ENCODE measurements around the gene MIDN.
"Not testable (repeated sequence)": the region's sequence is repeated elsewhere in the genome, so short reads cannot be mapped to it uniquely, and the experiment has no call there.

MIDN gene

GRCh38 chr19:1248139-1248785 is at the start of gene MIDN:
TSS of gene MIDN (plus strand) at chr19:1248583. CDS start at chr19:1250297, 1,714 bp downstream.
- DNase-seq: no peak

GRCh38 chr19:1199531-1199930 is 48.9 kb upstream of the MIDN start:
- no peak for DNase-seq

GRCh38 chr19:1200614-1201013 is 47.8 kb upstream of the MIDN start:
- not testable (repeated sequence) for DNase-seq

- DNase-seq: peak; percentile 99
Measured at GRCh38 chr19:1205114-1206099, 43.0 kb upstream of the MIDN start, which contains the start of gene STK11. TSS of gene STK11 (plus strand) at chr19:1205778. CDS start at chr19:1206914, 1,136 bp downstream.

- DNase-seq: peak; percentile 25
Measured at GRCh38 chr19:1206150-1206863, 42.1 kb upstream of the MIDN start.

DNA sequence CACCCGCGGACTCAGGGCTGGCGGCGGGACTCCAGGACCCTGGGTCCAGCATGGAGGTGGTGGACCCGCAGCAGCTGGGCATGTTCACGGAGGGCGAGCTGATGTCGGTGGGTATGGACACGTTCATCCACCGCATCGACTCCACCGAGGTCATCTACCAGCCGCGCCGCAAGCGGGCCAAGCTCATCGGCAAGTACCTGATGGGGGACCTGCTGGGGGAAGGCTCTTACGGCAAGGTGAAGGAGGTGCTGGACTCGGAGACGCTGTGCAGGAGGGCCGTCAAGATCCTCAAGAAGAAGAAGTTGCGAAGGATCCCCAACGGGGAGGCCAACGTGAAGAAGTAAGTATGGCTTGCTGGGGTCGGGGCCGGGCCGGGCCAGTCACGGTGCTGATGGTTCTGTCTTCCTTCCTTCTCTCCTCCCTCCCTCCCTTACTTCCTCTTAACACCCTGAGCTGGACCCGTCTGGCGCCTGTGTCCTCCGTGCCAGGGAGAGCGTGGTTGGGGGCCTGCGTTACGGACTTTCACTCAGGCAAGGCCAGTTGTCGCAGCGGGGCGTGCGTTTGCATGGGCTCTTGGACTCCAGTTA is 41.4 kb upstream of the MIDN start:
- no peak for DNase-seq

DNA sequence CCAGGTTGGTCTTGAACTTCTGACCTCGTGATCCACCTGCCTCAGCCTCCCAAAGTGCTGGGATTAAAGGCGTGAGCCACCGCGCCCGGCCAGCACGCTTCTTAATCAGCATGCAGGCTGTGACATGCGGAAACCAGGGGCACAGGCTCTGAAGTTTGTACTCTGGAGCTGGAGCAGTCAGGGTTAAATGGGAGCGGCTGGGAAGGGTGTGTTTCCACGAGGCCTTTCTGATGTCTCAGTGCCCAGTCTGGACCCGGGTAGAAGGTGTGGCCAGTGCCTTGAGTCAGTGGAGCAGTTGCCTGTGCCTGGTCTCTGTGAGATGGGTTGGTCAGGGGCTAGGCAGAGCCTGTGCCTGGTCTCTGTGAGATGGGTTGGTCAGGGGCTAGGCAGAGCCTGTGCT is 39.6 kb upstream of the MIDN start:
- DNase-seq: not testable (repeated sequence)

DNA sequence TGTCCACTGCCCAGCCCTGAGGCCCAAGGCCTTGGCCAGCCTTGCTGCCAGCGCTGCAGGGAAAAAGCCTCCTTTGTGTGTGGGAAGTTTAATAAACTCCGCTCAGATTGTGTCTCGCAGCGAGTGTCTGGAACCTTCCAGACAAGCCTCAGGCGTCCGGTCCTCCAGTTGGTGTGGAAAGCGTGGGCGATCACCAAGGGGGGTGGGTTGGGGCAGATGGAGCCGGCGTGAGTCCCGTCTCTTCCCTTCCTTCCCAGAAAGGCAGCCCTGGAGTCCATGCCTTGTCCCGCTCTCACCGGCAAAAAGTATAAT is 38.2 kb upstream of the MIDN start:
- DNase-seq: no peak

- peak; percentile 43 for DNase-seq
Measured at GRCh38 chr19:1211494-1212234, 36.7 kb upstream of the MIDN start.

DNA sequence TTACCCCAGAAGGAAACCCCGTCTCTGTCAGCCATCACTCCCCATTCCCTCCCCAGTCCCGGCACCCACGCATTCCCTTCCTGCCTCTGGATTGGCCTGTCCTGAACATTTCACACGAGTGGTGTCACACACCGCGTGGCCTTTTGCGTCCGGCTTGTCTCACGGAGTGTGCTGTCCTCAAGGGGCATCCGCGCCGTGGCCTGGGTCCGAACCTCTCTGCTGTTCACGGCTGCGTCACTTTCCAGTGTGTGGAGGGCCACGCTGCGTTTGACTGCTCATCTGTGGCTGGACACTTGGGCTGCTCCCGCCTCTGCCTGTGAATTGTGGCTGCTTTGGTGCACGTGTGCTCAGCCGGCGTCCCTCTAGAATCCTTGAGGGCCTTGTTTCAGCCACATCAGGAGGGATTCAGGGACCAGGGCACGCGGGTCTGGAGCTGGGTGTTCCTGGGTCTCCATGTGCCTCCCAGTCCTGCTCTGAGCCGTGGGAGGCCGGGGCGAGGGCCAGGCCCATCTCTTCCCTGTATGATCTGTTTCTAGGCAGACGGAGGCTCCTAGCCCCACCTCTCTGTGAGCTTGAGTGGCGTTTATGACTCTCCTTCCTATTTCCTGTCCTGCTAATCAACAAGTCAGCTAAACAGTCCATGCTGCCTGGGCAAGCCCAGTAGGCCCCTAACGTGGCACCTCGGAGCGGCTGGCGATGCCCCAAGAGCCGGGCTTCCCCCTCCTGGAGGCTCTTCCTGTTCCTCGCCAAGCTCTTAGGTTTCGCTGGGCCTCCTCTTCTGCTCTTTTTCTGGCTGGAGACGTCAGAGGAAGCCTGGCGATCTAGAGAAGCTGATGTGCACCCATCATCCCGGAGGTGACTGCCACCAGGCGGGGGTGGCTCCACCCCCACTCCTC is 34.7 kb upstream of the MIDN start:
- DNase-seq: peak; percentile 72

GRCh38 chr19:1214299-1214861 is 34.0 kb upstream of the MIDN start:
- DNase-seq: no peak

DNA sequence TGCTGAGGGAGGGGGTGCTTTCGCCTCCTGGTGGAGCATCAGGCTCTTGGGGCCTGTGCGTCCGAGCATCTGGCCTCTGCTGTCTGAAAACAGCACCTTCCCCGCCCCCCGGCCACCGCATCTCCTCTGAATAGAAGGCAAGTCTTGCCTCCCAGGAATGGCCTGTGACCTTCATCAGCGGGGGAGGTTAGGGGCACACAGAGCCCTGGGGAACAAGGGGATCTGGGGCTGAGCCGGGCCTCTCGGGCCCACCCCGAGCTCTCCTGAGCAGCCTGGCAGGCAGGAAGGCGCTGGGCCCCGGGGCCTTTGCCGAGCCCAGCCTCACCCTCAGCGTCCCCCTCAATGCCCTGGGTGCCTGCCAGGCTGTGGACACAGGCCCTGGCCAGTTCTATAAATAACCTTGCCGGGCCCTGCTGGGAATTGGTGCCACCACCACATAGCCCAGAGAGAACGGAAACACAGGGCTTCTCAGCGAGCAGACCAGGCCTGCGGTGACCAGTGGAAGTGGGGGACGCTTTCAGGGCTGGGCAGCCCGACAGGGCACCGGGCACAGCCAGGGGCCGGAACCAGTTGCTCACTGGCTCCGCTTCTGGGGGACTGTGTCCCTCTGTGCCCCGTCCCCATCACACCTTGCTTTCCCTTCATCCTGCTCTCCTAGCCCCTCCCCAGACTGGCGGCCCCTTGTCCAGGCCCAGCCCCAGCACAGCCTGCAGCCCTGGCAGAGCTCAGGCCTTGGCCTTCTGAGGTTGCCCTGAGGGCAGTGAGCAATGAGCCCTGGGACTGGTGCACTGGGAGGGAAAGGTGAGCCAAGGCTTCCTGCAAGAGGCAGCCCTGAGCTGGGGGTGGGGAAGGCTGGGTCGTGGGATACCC is 33.3 kb upstream of the MIDN start:
- peak; percentile 69 for DNase-seq

DNA sequence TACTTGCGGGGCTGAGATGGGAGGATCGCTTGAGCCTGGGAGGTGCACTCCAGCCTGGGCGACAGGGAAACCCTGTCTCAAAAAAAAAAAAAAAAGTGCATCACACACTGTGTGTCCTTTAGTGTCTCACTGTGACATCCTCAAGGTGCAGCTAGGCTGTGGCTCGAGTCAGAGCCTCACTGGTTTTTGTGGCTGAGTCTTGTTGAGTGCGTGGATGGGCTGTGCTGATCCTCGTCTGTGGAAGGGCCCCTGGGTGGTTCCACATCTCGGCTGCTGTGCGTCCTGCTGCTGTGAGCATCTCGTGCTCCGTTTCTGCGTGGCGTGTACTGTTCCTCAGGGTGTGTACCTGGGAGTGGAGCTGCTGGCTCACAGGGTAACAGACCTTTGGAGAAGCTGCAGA is 31.6 kb upstream of the MIDN start:
- no peak for DNase-seq

DNA sequence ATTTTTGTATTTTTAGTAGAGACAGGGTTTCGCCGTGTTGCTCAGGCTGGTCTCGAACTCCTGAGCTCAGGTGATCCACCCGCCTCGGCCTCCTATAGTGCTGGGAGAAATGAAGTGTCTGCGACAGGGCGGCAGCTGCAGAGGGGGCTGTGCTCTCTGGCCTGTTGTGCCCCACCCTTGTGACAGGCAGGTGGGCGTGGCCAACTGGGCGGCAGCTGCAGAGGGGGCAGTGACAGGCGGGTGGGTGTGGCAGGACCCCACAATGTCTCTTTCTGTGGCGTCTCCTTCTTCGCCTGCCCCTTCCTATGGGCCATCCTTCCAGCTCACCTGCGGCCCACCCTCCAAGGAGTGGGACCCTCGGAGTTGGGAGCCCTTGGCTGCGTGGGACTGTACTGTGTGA is 31.0 kb upstream of the MIDN start:
- peak; percentile 75 for DNase-seq

- DNase-seq: no peak
Measured at GRCh38 chr19:1218751-1219567, 29.4 kb upstream of the MIDN start.

GRCh38 chr19:1219786-1220476 is 28.5 kb upstream of the MIDN start:
- DNase-seq: no peak

DNA sequence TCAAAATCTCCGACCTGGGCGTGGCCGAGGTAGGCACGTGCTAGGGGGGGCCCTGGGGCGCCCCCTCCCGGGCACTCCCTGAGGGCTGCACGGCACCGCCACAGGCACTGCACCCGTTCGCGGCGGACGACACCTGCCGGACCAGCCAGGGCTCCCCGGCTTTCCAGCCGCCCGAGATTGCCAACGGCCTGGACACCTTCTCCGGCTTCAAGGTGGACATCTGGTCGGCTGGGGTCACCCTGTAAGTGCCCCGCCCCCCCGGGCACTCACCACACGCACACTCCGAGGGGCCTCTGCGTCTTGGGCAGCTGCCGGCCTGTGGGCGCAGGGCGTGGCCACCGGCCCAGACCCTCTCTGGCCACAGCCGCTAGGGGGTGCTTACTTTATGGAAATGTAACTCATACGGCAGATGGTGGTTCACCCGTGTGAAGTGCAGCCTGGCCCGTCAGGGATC is 27.9 kb upstream of the MIDN start:
- DNase-seq: no peak
